GM12878 (cell line): ENCODE results near the gene CAMK2A. TPM values are rescaled to one million over a fixed set of nuclear protein-coding genes. Genes with fewer than 3 reads are reported as not detected.

Experiments used
- ATAC-seq: fragments of 200-7000 bp; cut with Tn5 transposase; 3 replicates; pipeline ENCODE4 v1.9.1; 2020; ENCODE audit warnings: mild to moderate bottlenecking, moderate library complexity
- BruUV-seq: library from RNA; stranded (reverse); fragments of 400-500 nt; replicated peaks from 2 replicates; lab custom pipeline; 2021; lab: Mats Ljungman, UMichigan
- CTCF ChIA-PET: fragments of 300-600 bp; sonication (Branson Sonifier 250); formaldehyde crosslinking; extraction: SDS; loops from one replicate; lab custom pipeline; 2021; ENCODE audit warnings: inconsistent platforms; lab: Yijun Ruan, JAX
- POLR2A ChIA-PET: fragments of 350-600 bp; formaldehyde crosslinking; extraction: SDS; loops from one replicate; lab custom pipeline; 2021; ENCODE audit warnings: inconsistent platforms; lab: Charles Lee
- RAD21 ChIA-PET: fragments of 300-600 bp; sonication (Branson Sonifier 250); formaldehyde crosslinking; loops from one replicate; lab custom pipeline; 2023; ENCODE audit warnings: antibody characterized with exemption; ENCODE audit not compliant: unreplicated experiment; lab: Charles Lee
- SMC1A ChIA-PET: fragments of 300-600 bp; sonication (Branson Sonifier 250); formaldehyde crosslinking; loops from one replicate; lab custom pipeline; 2023; ENCODE audit not compliant: unreplicated experiment, uncharacterized antibody; lab: Charles Lee
- DNase-seq: peaks from one replicate; pipeline ENCODE4 v3.0.0-alpha.2; 2011; ENCODE audit warnings: low read depth, low spot score
- FAIRE-seq: peaks from 3 replicates; lab custom pipeline; 2011; peaks lifted over from hg19 to GRCh38; lab: Jason Lieb, UNC
- H2AFZ ChIP-seq: 2 replicates; pipeline ENCODE4 v1.6.0; 2011; ENCODE audit warnings: low read depth, low read length, control low read depth; ENCODE audit not compliant: control insufficient read depth
- H3K27ac ChIP-seq: 2 replicates; pipeline ENCODE4 v1.5.1; 2011; ENCODE audit warnings: control low read depth; ENCODE audit not compliant: control insufficient read depth, insufficient read depth
- H3K27me3 ChIP-seq, 2 experiments: replicated peaks in 1 of 2; 2 replicates each; pipeline versions ENCODE4 v1.6.0 to v1.6.1; 2011; ENCODE audit warnings: low read length in 1 of 2; ENCODE audit not compliant: control insufficient read depth in 2 of 2, insufficient read depth in 2 of 2
- H3K36me3 ChIP-seq, 2 experiments: 2 replicates each; pipeline ENCODE4 v1.5.1; 2011; ENCODE audit warnings: low read length in 1 of 2; ENCODE audit not compliant: control insufficient read depth in 2 of 2, insufficient read depth in 2 of 2
- H3K4me1 ChIP-seq: 2 replicates; pipeline ENCODE4 v1.6.1; 2011; ENCODE audit warnings: mild to moderate bottlenecking, low read length, moderate library complexity, mixed read lengths; ENCODE audit not compliant: control insufficient read depth, insufficient read depth
- H3K4me2 ChIP-seq: 2 replicates; pipeline ENCODE4 v1.6.0; 2011; ENCODE audit warnings: control low read depth; ENCODE audit not compliant: control insufficient read depth, insufficient read depth
- H3K4me3 ChIP-seq: fragments of 200-600 bp; sonication (generic); 2 replicates; pipeline ENCODE4 v1.5.1; 2016
- H3K79me2 ChIP-seq: 2 replicates; pipeline ENCODE4 v1.6.0; 2011; ENCODE audit warnings: low read length; ENCODE audit not compliant: control insufficient read depth, insufficient read depth
- H3K9ac ChIP-seq: 2 replicates; pipeline ENCODE4 v1.8.0; 2011; ENCODE audit warnings: low read length, control low read depth, mixed read lengths; ENCODE audit not compliant: control insufficient read depth, insufficient read depth
- H3K9me3 ChIP-seq: replicated peaks from 3 replicates; pipeline ENCODE4 v1.5.1; 2011; ENCODE audit warnings: mild to moderate bottlenecking, low read length; ENCODE audit not compliant: control insufficient read depth, insufficient read depth
- H4K20me1 ChIP-seq: 2 replicates; pipeline ENCODE4 v1.6.0; 2011; ENCODE audit not compliant: control insufficient read depth, insufficient read depth
- CBX5 ChIP-seq: sonication (generic); IDR thresholded peaks from 2 replicates; pipeline ENCODE4 v1.6.1; 2016; ENCODE audit warnings: low read depth, moderate library complexity, mild to moderate bottlenecking, inconsistent platforms
- CUX1 ChIP-seq: IDR thresholded peaks from 2 replicates; pipeline ENCODE4 v1.6.1; 2012; ENCODE audit warnings: improper control_type of control experiment, low read depth, low read length; ENCODE audit not compliant: insufficient replicate concordance
- DPF2 ChIP-seq: fragments of 450-650 bp; IDR thresholded peaks from 2 replicates; pipeline ENCODE4 v1.6.1; 2017; ENCODE audit warnings: mild to moderate bottlenecking
- EED ChIP-seq: sonication (generic); IDR thresholded peaks from 2 replicates; pipeline ENCODE4 v1.6.1; 2016; ENCODE audit warnings: antibody characterized with exemption, low read depth
- IKZF2 ChIP-seq, 2 experiments: fragments of 450-650 bp; IDR thresholded peaks; 2 replicates each; pipeline ENCODE4 v1.6.1; 2017; ENCODE audit warnings: mild to moderate bottlenecking in 2 of 2, moderate library complexity in 2 of 2
- KDM1A ChIP-seq: fragments of 200-600 bp; sonication (generic); IDR thresholded peaks from 2 replicates; pipeline ENCODE4 v1.6.1; 2016; ENCODE audit warnings: borderline replicate concordance
- MAX ChIP-seq: IDR thresholded peaks from 2 replicates; pipeline ENCODE4 v1.6.1; 2012; ENCODE audit warnings: low read depth, low read length, improper control_type of control experiment
- MYB ChIP-seq: fragments of 150-350 bp; IDR thresholded peaks from 2 replicates; pipeline ENCODE4 v1.6.1; 2014; ENCODE audit warnings: mild to moderate bottlenecking, low read depth, low read length, borderline replicate concordance
- NFXL1 ChIP-seq: fragments of 450-650 bp; IDR thresholded peaks from 2 replicates; pipeline ENCODE4 v1.6.1; 2017; ENCODE audit warnings: antibody characterized with exemption, mild to moderate bottlenecking, borderline replicate concordance
- PKNOX1 ChIP-seq: fragments of 450-650 bp; IDR thresholded peaks from 2 replicates; pipeline ENCODE4 v1.6.1; 2016; ENCODE audit warnings: mild to moderate bottlenecking
- SKIL ChIP-seq: fragments of 450-650 bp; IDR thresholded peaks from 2 replicates; pipeline ENCODE4 v1.6.1; 2017; ENCODE audit warnings: mild to moderate bottlenecking, low read depth, inconsistent platforms; ENCODE audit not compliant: poor library complexity, severe bottlenecking
- SRF ChIP-seq, 2 experiments: IDR thresholded peaks; 2 replicates each; pipeline ENCODE4 v1.6.1; 2011; ENCODE audit warnings: low read depth in 2 of 2, low read length in 2 of 2, mild to moderate bottlenecking in 1 of 2, moderate library complexity in 1 of 2
- SUPT20H ChIP-seq: IDR thresholded peaks from 2 replicates; pipeline ENCODE4 v1.6.1; 2011; ENCODE audit warnings: low read depth, mild to moderate bottlenecking, low read length, moderate library complexity, borderline replicate concordance; ENCODE audit not compliant: control insufficient read depth
- TCF3 ChIP-seq: IDR thresholded peaks from 2 replicates; pipeline ENCODE4 v1.6.1; 2012; ENCODE audit warnings: low read depth, mild to moderate bottlenecking, low read length, borderline replicate concordance; ENCODE audit not compliant: insufficient read depth
- ZNF207 ChIP-seq: fragments of 450-650 bp; IDR thresholded peaks from 2 replicates; pipeline ENCODE4 v1.6.1; 2014; ENCODE audit warnings: antibody characterized with exemption, mild to moderate bottlenecking, borderline replicate concordance
- ZNF24 ChIP-seq: fragments of 450-650 bp; IDR thresholded peaks from 2 replicates; pipeline ENCODE4 v1.6.1; 2017; ENCODE audit warnings: antibody characterized with exemption, mild to moderate bottlenecking
- ZNF274 ChIP-seq: IDR thresholded peaks from one replicate; pipeline ENCODE4 v1.8.0; 2011; ENCODE audit not compliant: insufficient read length, insufficient read depth
- WGBS: methylation state at CpG from one replicate; pipeline ENCODE4 v1.1.6; 2016; ENCODE audit warnings: low lambda C conversion rate; ENCODE audit not compliant: insufficient replicate concordance, insufficient coverage; ENCODE audit errors: missing lambda C conversion rate; 5-methylcytosine and 5-hydroxymethylcytosine counted together
- in situ Hi-C: fragments of 300-500 bp; cut with MboI; formaldehyde crosslinking; loops from 9 replicates; pipeline ENCODE4 v1.14.3; 2018; ENCODE audit warnings: mixed read lengths
- intact Hi-C: fragments of 100-400 bp; cut with micrococcal nuclease; formaldehyde crosslinking; loops from one replicate; pipeline ENCODE4 v1.14.2; 2022; ENCODE audit not compliant: unreplicated experiment
- polyA plus RNA-seq, 11 experiments: library from polyadenylated mRNA; depleted of rRNA in 4 of 11; unstranded in 6 of 11; stranded (reverse) in 5 of 11; fragments of >200 nt; fragmentation: Nextera tagmentation in 4 of 11; fragmentation: Illumina TruSeq in 1 of 11; extraction: Ambion mirVana in 4 of 11; extraction: Trizol in 1 of 11; gene quantifications; 1 replicate in 1 of 11; 2 replicates in 10 of 11; pipeline versions ENCODE4 v1.2.1 to v1.2.3, GENCODE V29; 2011 to 2016; ENCODE audit warnings: inconsistent platforms in 2 of 11, missing spikeins in 2 of 11, low read depth in 1 of 11
- total RNA-seq, 4 experiments: library from RNA; depleted of rRNA in 3 of 4; stranded (reverse); fragments of >200 nt in 3 of 4; fragmentation: Illumina TruSeq in 1 of 4; extraction: Trizol in 1 of 4; gene quantifications; 2 replicates each; pipeline versions ENCODE4 v1.2.1 to v1.2.3, GENCODE V29; 2013 to 2021

Gene CAMK2A
- total and polyA plus RNA-seq, 10 of the 15 experiments (the other 5 are each of a cell fraction or from before 2014, with no cell fraction given), result 0.11 TPM; not detected in 9

GRCh38 chr5:150309886-150310239 is 20.3 kb upstream of the CAMK2A start:
- H2AFZ ChIP-seq, result no peak overlapping the region
- no peaks in the 10 kb centered on the region for H3K9me3 ChIP-seq
- no peaks in the 10 kb centered on the region for H4K20me1 ChIP-seq
- H3K27ac ChIP-seq, result no peak overlapping the region
- no peak for ATAC-seq
- no peak for FAIRE-seq
- POLR2A ChIA-PET, result interaction anchor here (0.6 kb wide), 1 partner anchor 36 kb away, joined by 5 read pairs; no protein-coding TSS in a partner anchor
- H3K4me3 ChIP-seq, result no peak overlapping the region
- in situ Hi-C loops, result no loop called here
- no peaks in the 10 kb centered on the region for H3K4me1 ChIP-seq
- SMC1A ChIA-PET, result interaction anchor here (0.6 to 1.5 kb wide), 2 partner anchors 9 to 47 kb away, joined by 3 read pairs; no protein-coding TSS in a partner anchor
- DNase-seq, result no peak
- no peaks in the 10 kb centered on the region for H3K36me3 ChIP-seq
- peaks cover 0 to 4% of the 10 kb centered on the region in 2 experiments; a peak in 3 of 4 replicates for H3K27me3 ChIP-seq
- CTCF ChIA-PET, result interaction anchor here (1.8 kb wide), 1 partner anchor 27 kb away, joined by 4 read pairs; no protein-coding TSS in a partner anchor
- H3K9ac ChIP-seq, result no peak overlapping the region
- H3K79me2 ChIP-seq, result no peaks in the 10 kb centered on the region
- BruUV-seq, result no TSS peak
- intact Hi-C loops, result no loop called here
- no peak overlapping the region for H3K4me2 ChIP-seq
- 0% methylated on average over 1 of the region's 1 CpG for WGBS
- RAD21 ChIA-PET, result no interaction called here
- TF ChIP-seq TCF3, result no peak
- TF ChIP-seq EED, result no peak
- TF ChIP-seq DPF2, result no peak
- TF ChIP-seq CUX1, result no peak
- TF ChIP-seq CBX5, result no peak
- no peak for TF ChIP-seq ZNF24
- no peak for TF ChIP-seq IKZF2 (IDR thresholded peaks at IDR 0.05)
- no peak for TF ChIP-seq ZNF274
- no peak for TF ChIP-seq ZNF207
- TF ChIP-seq PKNOX1, result no peak
- TF ChIP-seq NFXL1, result no peak
- TF ChIP-seq MAX, result no peak
- TF ChIP-seq SRF (IDR thresholded peaks at IDR 0.05; ENCODE audit: low read depth in 2 of 2, low read length in 2 of 2), result no peak
- no peak for TF ChIP-seq SKIL
- no peak for TF ChIP-seq MYB
- TF ChIP-seq KDM1A, result no peak
- no peak for TF ChIP-seq SUPT20H
